Stomach (tissue), 9 donors: ENCODE data around the gene PHF23. TPM values are rescaled to one million over a fixed set of nuclear protein-coding genes. Genes with fewer than 3 reads are reported as not detected.

Source experiments
- DNase-seq, 2 donors: peaks; one replicate each; pipeline versions ENCODE4 v3.0.0 to v3.0.0-alpha.2; 2013 to 2019
- H3K27ac ChIP-seq, 5 donors: fragments of 200-600 bp in 4 of 5; sonication (generic) in 4 of 5; one replicate each; pipeline ENCODE4 v1.5.1; 2013 to 2019; ENCODE audit warnings: mild to moderate bottlenecking in 1 of 5, moderate library complexity in 1 of 5
- H3K27me3 ChIP-seq, 3 donors: fragments of 200-600 bp; sonication (generic); one replicate each; pipeline ENCODE4 v1.5.1; 2017 to 2019; ENCODE audit warnings: mixed run types in 1 of 3
- H3K36me3 ChIP-seq, 4 donors: fragments of 200-600 bp; sonication (generic); 1 replicate in 3 of 4; 2 replicates in 1 of 4; pipeline ENCODE4 v1.5.1; 2016 to 2019
- H3K4me1 ChIP-seq, 4 donors: fragments of 200-600 bp; sonication (generic); one replicate each; pipeline ENCODE4 v1.5.1; 2016 to 2019
- H3K4me3 ChIP-seq, 4 donors: fragments of 200-600 bp; sonication (generic) in 3 of 4; one replicate each; pipeline ENCODE4 v1.5.1; 2016 to 2019; ENCODE audit warnings: mild to moderate bottlenecking in 1 of 4
- H3K9me3 ChIP-seq, 4 donors: fragments of 200-600 bp; sonication (generic); one replicate each; pipeline ENCODE4 v1.5.1; 2016 to 2019
- EP300 ChIP-seq: sonication (generic); formaldehyde crosslinking; IDR thresholded peaks from one replicate; pipeline ENCODE4 v1.6.1; 2017; ENCODE audit warnings: antibody characterized with exemption
- POLR2A ChIP-seq, 4 donors: fragments of 450-650 bp; IDR thresholded peaks; one replicate each; pipeline ENCODE4 v1.6.1; 2016; ENCODE audit warnings: antibody characterized with exemption in 4 of 4, control low read depth in 2 of 4, mild to moderate bottlenecking in 1 of 4, moderate library complexity in 1 of 4
- POLR2AphosphoS5 ChIP-seq, 3 donors: sonication (generic); formaldehyde crosslinking; IDR thresholded peaks; one replicate each; pipeline ENCODE4 v1.6.1; 2016; ENCODE audit warnings: antibody characterized with exemption in 3 of 3
- WGBS, 5 donors: extraction: QIAGEN DNeasy Blood & Tissue Kit in 3 of 5; methylation state at CpG; one replicate each; pipeline versions ENCODE4 v1.1.5 to v1.1.7; 2013 to 2018; 5-methylcytosine and 5-hydroxymethylcytosine counted together
- intact Hi-C: fragments of 100-400 bp; cut with DNase I; formaldehyde crosslinking; loops from one replicate; pipeline ENCODE4 v1.15.1; 2023; ENCODE audit warnings: low total_unique reads
- polyA plus RNA-seq, 3 donors: library from polyadenylated mRNA; stranded (reverse); fragments of 200-250 nt; gene quantifications; one replicate each; pipeline ENCODE4 v1.2.3, GENCODE V29; 2013
- total RNA-seq, 5 donors: library from RNA; depleted of rRNA; stranded (reverse); fragments of >200 nt; gene quantifications; one replicate each; pipeline versions ENCODE4 v1.1.0 to v1.2.3, GENCODE V29; 2014 to 2016
- TF ChIP-seq, protein P1 (sequence below), 7 experiments: fragments of 450-650 bp in 4 of 7; fragments of 200-600 bp in 3 of 7; sonication (generic) in 3 of 7; IDR thresholded peaks; one replicate each; pipeline ENCODE4 v1.5.1; 2016 to 2019; ENCODE audit warnings: antibody characterized with exemption in 7 of 7, control low read depth in 2 of 7, mild to moderate bottlenecking in 1 of 7
- donor health status: healthy with polysubstance abuse.
- donor health status: Bipolar disorder and iron deficiency.
- donor health status: healthy.

PHF23 gene
- total and polyA plus RNA-seq, 8 donors = 5.2 to 27.2 (median 21.4) TPM

GRCh38 chr17:7251661-7252175 lies 12.5 kb upstream of the PHF23 start, which contains the start of gene CTDNEP1:
Gene CTDNEP1, minus strand, starts transcription at chr17:7251734. Its CDS starts 438 bp downstream, at chr17:7251296.
- intact Hi-C loops = no loop called here
- no peak for TF ChIP-seq POLR2A (IDR thresholded peaks at IDR 0.05)
- no peak for TF ChIP-seq EP300
- peak; percentile 61 to 86 (median 85) for TF ChIP-seq POLR2AphosphoS5 (IDR thresholded peaks at IDR 0.05)
- TF ChIP-seq, protein P1, sequence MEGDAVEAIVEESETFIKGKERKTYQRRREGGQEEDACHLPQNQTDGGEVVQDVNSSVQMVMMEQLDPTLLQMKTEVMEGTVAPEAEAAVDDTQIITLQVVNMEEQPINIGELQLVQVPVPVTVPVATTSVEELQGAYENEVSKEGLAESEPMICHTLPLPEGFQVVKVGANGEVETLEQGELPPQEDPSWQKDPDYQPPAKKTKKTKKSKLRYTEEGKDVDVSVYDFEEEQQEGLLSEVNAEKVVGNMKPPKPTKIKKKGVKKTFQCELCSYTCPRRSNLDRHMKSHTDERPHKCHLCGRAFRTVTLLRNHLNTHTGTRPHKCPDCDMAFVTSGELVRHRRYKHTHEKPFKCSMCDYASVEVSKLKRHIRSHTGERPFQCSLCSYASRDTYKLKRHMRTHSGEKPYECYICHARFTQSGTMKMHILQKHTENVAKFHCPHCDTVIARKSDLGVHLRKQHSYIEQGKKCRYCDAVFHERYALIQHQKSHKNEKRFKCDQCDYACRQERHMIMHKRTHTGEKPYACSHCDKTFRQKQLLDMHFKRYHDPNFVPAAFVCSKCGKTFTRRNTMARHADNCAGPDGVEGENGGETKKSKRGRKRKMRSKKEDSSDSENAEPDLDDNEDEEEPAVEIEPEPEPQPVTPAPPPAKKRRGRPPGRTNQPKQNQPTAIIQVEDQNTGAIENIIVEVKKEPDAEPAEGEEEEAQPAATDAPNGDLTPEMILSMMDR (IDR thresholded peaks at IDR 0.05) = no peak
- H3K9me3 ChIP-seq = no peaks in the 10 kb centered on the region
- 0 to 1% (median 1%) methylated on average over 24 to 41 of the region's 41 CpGs for WGBS, 5 donors
- peaks cover 17 to 40% (median 35%) of the 10 kb centered on the region in 4 donors for H3K36me3 ChIP-seq
- DNase-seq = peak; percentile 98 to 100
- peaks cover 32 to 52% (median 41%) of the 10 kb centered on the region in 4 donors for H3K4me1 ChIP-seq
- H3K27me3 ChIP-seq = no peaks in the 10 kb centered on the region
- peak within 1 kb of the TSS; percentile 96 to 100 (median 99) for H3K27ac ChIP-seq
- H3K4me3 ChIP-seq = peak within 1 kb of the TSS; percentile 65 to 98 (median 95)

- WGBS, 5 donors = 0 to 1% (median 0%) methylated on average over 28 to 54 of the region's 55 CpGs
- H3K27me3 ChIP-seq = no peaks in the 10 kb centered on the region
Measured at GRCh38 chr17:7250695-7251627, 11.7 kb upstream of the PHF23 start.

DNA sequence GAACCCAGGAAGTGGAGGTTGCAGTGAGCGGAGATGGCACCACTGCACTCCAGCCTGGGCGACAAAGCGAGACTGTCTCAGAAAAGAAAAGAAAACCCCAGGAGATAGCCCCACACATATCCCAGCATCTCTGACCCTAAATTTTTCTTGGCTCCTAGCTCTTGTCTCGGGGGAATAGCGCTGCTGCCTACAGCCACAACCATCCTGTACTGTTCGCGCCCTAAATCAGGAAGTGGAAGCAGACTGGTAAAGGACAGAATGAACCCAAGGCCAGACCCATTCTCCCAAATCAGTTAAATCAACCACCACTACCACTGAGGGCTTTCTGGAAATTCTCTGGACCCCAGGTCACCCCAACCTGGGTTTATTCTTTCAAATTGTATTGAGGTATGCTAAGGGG lies 10.6 kb upstream of the PHF23 start:
- H3K27me3 ChIP-seq = no peaks in the 10 kb centered on the region
- peak overlapping the region in 4 of 5 donors; percentile 99 to 100 (median 99) for H3K27ac ChIP-seq
- DNase-seq = peak in 1 of 2 donors; percentile 17
- H3K36me3 ChIP-seq = peaks cover 22 to 40% (median 35%) of the 10 kb centered on the region in 4 donors
- TF ChIP-seq POLR2A (IDR thresholded peaks at IDR 0.05) (no peak), POLR2AphosphoS5 (IDR thresholded peaks at IDR 0.05) (no peak), EP300 (no peak)
- TF ChIP-seq, protein P1 (IDR thresholded peaks at IDR 0.05) = no peak
- peaks cover 32 to 52% (median 41%) of the 10 kb centered on the region in 4 donors for H3K4me1 ChIP-seq
- 84 to 92% (median 87%) methylated on average over 7 of the region's 7 CpGs for WGBS, 5 donors
- intact Hi-C loops = no loop called here
- no peaks in the 10 kb centered on the region for H3K9me3 ChIP-seq
- peak overlapping the region; percentile 65 to 98 (median 95) for H3K4me3 ChIP-seq

More at GRCh38 chr17:7250695-7251627, 11.7 kb upstream of the PHF23 start:
- DNase-seq = peak in 1 of 2 donors; percentile 66
- intact Hi-C loops = no loop called here
- Histone ChIP-seq H3K9me3 (no peaks in the 10 kb centered on the region), H3K36me3 (peaks cover 21 to 40% (median 35%) of the 10 kb centered on the region in 4 donors), H3K4me3 (peak overlapping the region; percentile 65 to 98 (median 95)), H3K4me1 (peaks cover 32 to 52% (median 41%) of the 10 kb centered on the region in 4 donors), H3K27ac (peak overlapping the region; percentile 96 to 100 (median 99))
- TF ChIP-seq POLR2A (IDR thresholded peaks at IDR 0.05) = no peak
- TF ChIP-seq POLR2AphosphoS5 (IDR thresholded peaks at IDR 0.05) = no peak

DNA sequence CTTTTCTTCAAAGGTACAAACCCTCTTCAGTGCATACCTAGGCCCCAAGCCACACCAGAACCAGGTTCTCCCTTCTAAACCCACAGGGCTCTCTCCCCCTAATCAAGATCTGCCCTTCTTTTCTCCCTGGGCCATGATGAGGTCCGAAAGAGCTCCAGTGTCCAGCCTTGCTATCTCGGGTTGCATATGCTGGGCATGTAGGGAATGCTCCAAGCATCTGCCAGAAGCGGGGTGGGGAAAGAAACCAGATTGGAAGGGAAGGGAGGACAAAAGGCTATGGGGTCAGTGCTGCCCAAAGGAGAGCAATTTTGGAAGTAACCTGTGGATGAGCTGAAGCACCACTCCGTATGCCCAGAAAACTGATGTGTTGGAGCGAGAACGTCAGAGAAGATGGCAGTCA lies 10.0 kb upstream of the PHF23 start:
- Histone ChIP-seq H3K4me1 (peaks cover 32 to 52% (median 41%) of the 10 kb centered on the region in 4 donors), H3K27ac (no peak overlapping the region), H3K9me3 (no peaks in the 10 kb centered on the region), H3K27me3 (no peaks in the 10 kb centered on the region), H3K4me3 (peak overlapping the region in 1 of 4 donors; percentile 93), H3K36me3 (peaks cover 25 to 40% (median 35%) of the 10 kb centered on the region in 4 donors)
- DNase-seq = peak in 1 of 2 donors; percentile 2
- intact Hi-C loops = no loop called here
- no peak for TF ChIP-seq POLR2A (IDR thresholded peaks at IDR 0.05)
- no peak for TF ChIP-seq EP300
- WGBS, 5 donors = 76 to 81% (median 79%) methylated on average over 6 of the region's 6 CpGs

- H3K4me1 ChIP-seq = peaks cover 32 to 53% (median 42%) of the 10 kb centered on the region in 4 donors
- intact Hi-C loops = no loop called here
- TF ChIP-seq EP300 (no peak), POLR2A (IDR thresholded peaks at IDR 0.05) (no peak), POLR2AphosphoS5 (IDR thresholded peaks at IDR 0.05) (no peak)
- TF ChIP-seq, protein P1 (IDR thresholded peaks at IDR 0.05) = no peak
- H3K36me3 ChIP-seq = peaks cover 25 to 41% (median 36%) of the 10 kb centered on the region in 4 donors
- no peak overlapping the region for H3K4me3 ChIP-seq
- no peaks in the 10 kb centered on the region for H3K9me3 ChIP-seq
- WGBS, 5 donors = 63 to 68% (median 65%) methylated on average over 4 of the region's 4 CpGs
- peak in 1 of 2 donors; percentile 4 for DNase-seq
- H3K27me3 ChIP-seq = no peaks in the 10 kb centered on the region
- H3K27ac ChIP-seq = no peak overlapping the region
Measured at GRCh38 chr17:7248796-7249195, 9.5 kb upstream of the PHF23 start.
